ENCODE measurements around the gene SEMA4D.

Gene SEMA4D

DNA sequence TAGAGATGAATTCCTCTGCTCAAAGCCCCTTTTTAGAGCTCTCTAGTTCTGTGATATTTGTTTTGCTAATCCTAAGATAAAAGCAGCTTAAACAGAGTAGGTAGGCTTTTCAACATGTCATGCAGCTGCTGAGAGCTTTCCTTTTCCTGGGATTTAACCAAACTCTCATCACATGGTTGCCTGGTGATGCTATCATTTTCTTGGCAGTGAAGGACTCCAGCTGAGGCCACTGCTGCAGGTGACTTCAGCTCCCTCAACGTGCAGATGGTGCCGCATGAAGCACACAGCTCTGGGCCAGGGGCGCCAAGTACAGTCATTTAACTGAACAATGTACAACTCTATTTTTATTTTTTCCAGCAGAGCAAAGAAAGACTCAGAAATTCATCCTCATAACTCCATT is 137.4 kb downstream of the SEMA4D start:
- no peak overlapping the region for H3K4me3 ChIP-seq (replicated peaks; ENCODE audit: low read depth, low read length)
- DNase-seq (ENCODE audit: low read depth): no peak
- no peak for TF ChIP-seq CTCF (IDR thresholded peaks at IDR 0.05; ENCODE audit: low read length, missing control alignments)

DNA sequence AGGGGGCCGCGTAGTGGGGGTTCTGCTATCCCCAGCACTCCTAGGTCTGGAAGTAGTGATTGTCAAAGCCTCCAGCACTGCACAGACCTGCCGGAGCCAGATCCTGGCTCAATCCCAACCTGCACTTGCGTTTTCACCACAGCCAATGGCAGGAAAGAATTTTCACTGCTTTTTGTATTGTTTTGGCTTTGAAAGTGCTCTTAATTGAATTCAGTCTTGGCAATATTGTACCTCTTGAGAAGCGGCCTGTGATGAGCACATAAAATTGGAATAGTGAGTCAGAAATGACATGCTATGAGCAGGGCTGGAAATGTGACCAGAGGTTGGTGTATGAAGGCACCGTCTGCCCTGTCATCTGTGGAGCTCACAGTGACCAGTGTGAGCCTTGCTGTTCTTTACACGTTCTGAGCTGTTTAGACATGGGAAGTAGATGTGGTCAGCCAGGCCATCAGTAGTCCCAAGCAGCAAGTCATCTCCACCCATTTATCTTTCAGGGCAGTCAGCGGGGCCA is 138.1 kb downstream of the SEMA4D start:
- DNase-seq (ENCODE audit: low read depth): no peak
- H3K4me3 ChIP-seq (replicated peaks; ENCODE audit: low read depth, low read length): no peak overlapping the region
- TF ChIP-seq CTCF (IDR thresholded peaks at IDR 0.05; ENCODE audit: low read length, missing control alignments): no peak

- DNase-seq (ENCODE audit: low read depth): no peak
- no peak for TF ChIP-seq CTCF (IDR thresholded peaks at IDR 0.05; ENCODE audit: low read length, missing control alignments)
- no peak overlapping the region for H3K4me3 ChIP-seq (replicated peaks; ENCODE audit: low read depth, low read length)
Measured at GRCh38 chr9:89358985-89359384, 138.9 kb downstream of the SEMA4D start.

GRCh38 chr9:89358376-89358916 is 139.5 kb downstream of the SEMA4D start:
- H3K4me3 ChIP-seq (replicated peaks; ENCODE audit: low read depth, low read length): no peak overlapping the region
- TF ChIP-seq CTCF (IDR thresholded peaks at IDR 0.05; ENCODE audit: low read length, missing control alignments): no peak
- DNase-seq (ENCODE audit: low read depth): no peak

DNA sequence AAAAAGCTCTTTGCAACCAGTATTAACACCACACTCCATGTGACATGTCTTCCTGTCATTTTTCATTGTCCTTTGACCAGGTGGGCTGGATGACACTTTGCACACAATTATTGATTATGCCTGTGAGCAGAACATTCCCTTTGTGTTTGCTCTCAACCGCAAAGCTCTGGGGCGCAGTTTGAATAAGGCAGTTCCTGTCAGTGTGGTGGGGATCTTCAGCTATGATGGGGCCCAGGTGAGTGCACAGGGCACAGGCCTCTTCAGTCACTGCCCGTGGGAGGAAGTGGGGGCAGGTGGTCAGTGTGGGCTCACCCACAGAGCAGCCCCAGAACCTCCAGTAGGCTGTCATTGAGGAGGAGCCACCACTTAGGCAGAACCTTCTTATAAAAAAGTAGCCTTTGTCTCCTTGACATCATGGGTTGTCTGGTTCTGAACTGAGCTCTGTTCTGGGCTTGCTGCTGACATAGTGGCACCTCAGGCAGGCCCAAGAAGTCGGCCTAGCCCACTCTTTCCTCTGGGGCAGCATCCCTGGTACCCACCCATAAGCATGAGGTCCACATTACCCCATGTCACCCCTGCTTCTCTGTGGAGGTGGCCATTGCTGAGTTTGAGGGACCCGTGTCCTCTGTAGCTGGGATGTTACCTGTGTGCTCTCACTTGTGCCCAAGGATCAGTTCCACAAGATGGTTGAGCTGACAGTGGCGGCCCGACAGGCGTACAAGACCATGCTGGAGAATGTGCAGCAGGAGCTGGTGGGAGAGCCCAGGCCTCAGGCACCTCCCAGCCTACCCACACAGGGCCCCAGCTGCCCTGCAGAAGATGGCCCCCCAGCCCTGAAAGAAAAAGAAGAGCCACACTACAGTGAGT is 140.3 kb downstream of the SEMA4D start:
- TF ChIP-seq CTCF (IDR thresholded peaks at IDR 0.05; ENCODE audit: low read length, missing control alignments): no peak
- no peak overlapping the region for H3K4me3 ChIP-seq (replicated peaks; ENCODE audit: low read depth, low read length)
- DNase-seq (ENCODE audit: low read depth): no peak

DNA sequence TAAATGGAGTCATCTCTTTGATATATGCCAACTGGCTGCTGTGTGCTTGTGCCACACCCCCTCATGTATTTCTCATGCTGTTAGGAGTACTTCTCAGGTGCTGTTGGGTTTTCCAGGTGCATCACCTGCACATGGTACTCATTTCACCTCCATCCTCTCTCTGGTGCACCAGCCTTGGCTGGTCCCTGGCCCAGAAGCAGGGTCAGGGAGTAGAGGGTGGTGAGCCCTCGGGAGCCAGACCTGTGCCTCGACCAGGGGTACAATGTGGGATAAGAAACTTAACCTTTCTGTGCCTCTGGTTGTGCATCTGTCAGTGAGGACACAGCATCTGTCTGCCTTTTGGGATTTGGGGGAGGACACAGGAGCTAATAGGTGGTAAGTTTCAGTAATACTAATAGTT is 141.1 kb downstream of the SEMA4D start:
- no peak overlapping the region for H3K4me3 ChIP-seq (replicated peaks; ENCODE audit: low read depth, low read length)
- no peak for DNase-seq (ENCODE audit: low read depth)
- no peak for TF ChIP-seq CTCF (IDR thresholded peaks at IDR 0.05; ENCODE audit: low read length, missing control alignments)

Measured in fibroblast of pulmonary artery (primary cell).